ACC112 (cell line): ENCODE results near the gene LCNL1.

Source experiments
- H2AFZ ChIP-seq: fragments of 200-600 bp; sonication (generic); one replicate; pipeline ENCODE4 v1.6.0; 2017; ENCODE audit warnings: antibody characterized with exemption, low read length; ENCODE audit not compliant: unreplicated experiment
- H3K27ac ChIP-seq: fragments of 200-600 bp; sonication (generic); 2 replicates; pipeline ENCODE4 v1.5.1; 2014; ENCODE audit warnings: low read depth, mild to moderate bottlenecking, antibody characterized with exemption, low read length, moderate library complexity
- H3K27me3 ChIP-seq: fragments of 200-600 bp; sonication (generic); 2 replicates; pipeline ENCODE4 v1.6.1; 2014; ENCODE audit warnings: mild to moderate bottlenecking, antibody characterized with exemption, low read length, moderate library complexity, mixed read lengths; ENCODE audit not compliant: insufficient read depth
- H3K36me3 ChIP-seq: fragments of 200-600 bp; sonication (generic); 2 replicates; pipeline ENCODE4 v1.6.1; 2016; ENCODE audit warnings: mild to moderate bottlenecking, antibody characterized with exemption, low read length, moderate library complexity, mixed read lengths; ENCODE audit not compliant: insufficient read depth
- H3K4me1 ChIP-seq: fragments of 200-600 bp; sonication (generic); one replicate; pipeline ENCODE4 v1.6.1; 2016; ENCODE audit warnings: low read length, mixed read lengths; ENCODE audit not compliant: insufficient read depth, unreplicated experiment, control insufficient read depth
- H3K4me3 ChIP-seq: fragments of 200-600 bp; sonication (generic); 2 replicates; pipeline ENCODE4 v1.5.1; 2014; ENCODE audit warnings: mild to moderate bottlenecking, low read depth, low read length
- H3K79me2 ChIP-seq: fragments of 200-600 bp; sonication (generic); one replicate; pipeline ENCODE4 v1.6.0; 2016; ENCODE audit warnings: low read length; ENCODE audit not compliant: control insufficient read depth, unreplicated experiment, insufficient read depth

Gene LCNL1

DNA sequence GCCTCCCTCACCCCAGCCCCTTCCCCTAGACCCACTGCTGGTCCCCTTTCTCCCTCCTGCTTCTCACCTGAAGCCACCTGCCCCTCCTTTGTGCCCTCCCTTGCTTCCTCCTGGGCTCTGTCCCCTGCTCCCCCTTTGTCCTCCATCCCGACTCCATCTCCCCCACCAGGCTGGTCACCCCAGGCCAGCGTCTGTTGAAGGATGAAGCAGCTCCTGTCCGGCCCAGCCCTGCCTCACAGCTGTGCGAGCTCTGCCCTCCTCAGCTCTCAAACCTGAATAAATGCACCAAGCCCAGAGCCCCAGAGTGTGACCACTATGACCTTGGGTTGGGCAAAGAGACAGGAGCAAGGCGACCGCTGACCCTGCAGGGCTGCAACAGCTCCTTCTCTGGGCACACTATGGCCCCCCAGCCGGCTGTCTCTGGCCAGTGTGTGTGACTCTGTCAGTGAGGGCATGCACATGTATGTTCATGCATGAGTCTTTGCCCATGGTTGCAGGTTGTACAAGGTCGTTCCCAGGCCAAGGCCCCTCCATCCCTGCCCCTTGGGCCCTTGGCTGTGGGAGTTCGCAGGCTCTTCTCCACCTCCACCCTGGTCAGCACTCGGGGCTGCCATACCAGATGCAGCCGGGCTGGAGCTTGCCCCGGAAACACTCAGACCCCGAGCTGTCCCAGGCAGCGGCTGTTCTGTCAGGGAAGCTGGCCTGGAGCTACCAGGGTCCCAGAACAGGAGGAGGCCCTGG, 27.4 kb upstream of the LCNL1 start:
- no peak overlapping the region for H3K27ac ChIP-seq
- H3K79me2 ChIP-seq, result no peaks in the 10 kb centered on the region
- H2AFZ ChIP-seq, result no peak overlapping the region
- no peaks in the 10 kb centered on the region for H3K27me3 ChIP-seq
- no peaks in the 10 kb centered on the region for H3K36me3 ChIP-seq
- no peak overlapping the region for H3K4me3 ChIP-seq
- no peaks in the 10 kb centered on the region for H3K4me1 ChIP-seq

DNA sequence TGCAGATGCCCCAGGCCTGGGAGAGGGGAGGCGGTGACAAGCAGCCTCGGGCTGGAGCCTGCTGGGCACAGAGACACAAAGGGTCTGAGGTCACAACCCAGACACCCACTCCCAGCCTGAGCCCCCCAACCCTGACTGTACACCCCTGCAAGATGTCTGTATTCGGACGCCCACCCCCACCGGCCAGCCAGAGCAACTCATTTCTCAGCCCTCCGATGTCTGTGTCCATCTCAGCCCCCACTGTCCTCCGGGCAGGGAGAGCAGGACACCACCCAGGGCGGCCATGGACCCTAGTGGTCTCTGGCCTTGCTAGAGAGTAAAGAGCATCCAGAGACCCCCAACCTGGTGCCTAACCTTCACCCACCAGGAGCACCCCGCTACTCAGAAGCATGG, 26.9 kb upstream of the LCNL1 start:
- Histone ChIP-seq H3K4me1 (no peaks in the 10 kb centered on the region), H3K27ac (no peak overlapping the region), H2AFZ (no peak overlapping the region), H3K79me2 (no peaks in the 10 kb centered on the region), H3K27me3 (no peaks in the 10 kb centered on the region), H3K36me3 (no peaks in the 10 kb centered on the region), H3K4me3 (no peak overlapping the region)

DNA sequence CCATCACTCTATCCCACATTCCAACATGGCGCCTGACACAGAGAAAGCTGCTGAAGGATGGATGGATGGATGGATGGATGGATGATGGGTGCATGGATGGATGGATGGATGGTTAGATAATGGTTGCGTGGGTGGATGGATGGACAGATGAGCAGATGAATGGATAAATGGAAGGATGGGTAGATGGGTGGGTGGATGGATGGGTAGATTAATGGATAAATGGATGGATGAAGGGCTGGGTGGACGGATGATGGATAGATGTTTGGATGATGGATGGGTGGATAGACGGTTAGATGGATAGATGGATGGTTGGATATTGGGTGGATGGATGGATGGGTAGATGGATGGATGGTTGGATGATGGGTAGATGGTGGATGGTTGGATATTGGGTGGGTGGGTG, 26.2 kb upstream of the LCNL1 start:
- Histone ChIP-seq H3K79me2 (no peaks in the 10 kb centered on the region), H3K4me3 (no peak overlapping the region), H3K4me1 (no peaks in the 10 kb centered on the region), H3K36me3 (no peaks in the 10 kb centered on the region), H3K27me3 (no peaks in the 10 kb centered on the region), H3K27ac (no peak overlapping the region), H2AFZ (no peak overlapping the region)

DNA sequence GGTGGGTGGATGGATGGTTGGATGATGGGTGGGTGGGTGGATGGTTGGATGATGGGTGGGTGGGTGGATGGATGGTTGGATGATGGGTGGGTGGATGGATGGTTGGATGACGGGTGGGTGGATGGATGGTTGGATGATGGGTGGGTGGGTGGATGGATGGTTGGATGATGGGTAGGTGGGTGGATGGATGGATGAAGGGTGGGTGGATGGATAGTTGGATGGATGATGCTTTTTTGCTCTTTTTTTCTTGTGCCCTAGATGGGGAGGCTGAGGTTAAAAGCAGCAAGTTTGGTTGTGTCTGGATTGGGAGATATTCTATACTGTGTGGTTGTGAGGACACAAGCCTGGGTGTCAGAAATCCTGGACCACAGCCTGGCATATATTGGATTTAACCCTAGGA, 25.3 kb upstream of the LCNL1 start:
- Histone ChIP-seq H2AFZ (no peak overlapping the region), H3K79me2 (no peaks in the 10 kb centered on the region), H3K4me3 (no peak overlapping the region), H3K36me3 (no peaks in the 10 kb centered on the region), H3K27ac (no peak overlapping the region), H3K4me1 (no peaks in the 10 kb centered on the region), H3K27me3 (no peaks in the 10 kb centered on the region)

DNA sequence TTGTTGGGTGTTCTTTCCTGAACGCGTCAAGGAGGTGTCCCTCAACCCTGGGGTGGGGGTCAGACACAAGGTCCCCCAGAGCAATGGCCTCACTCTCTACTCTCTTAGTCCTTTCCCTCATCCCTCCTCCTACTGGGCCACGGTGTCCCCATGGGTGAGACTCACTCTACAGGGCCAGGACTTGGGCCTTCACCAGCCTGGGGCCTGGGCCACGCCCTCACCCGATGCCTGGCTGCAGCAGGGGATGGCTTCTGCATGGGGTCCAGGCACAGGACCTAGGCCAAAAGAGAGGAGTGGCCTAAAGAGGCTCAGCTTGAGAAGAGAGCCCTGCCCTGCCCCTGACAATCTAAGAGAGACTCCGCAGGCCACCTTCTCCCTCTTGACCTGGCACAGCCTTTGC, 24.9 kb upstream of the LCNL1 start:
- Histone ChIP-seq H3K79me2 (no peaks in the 10 kb centered on the region), H3K36me3 (no peaks in the 10 kb centered on the region), H3K27me3 (no peaks in the 10 kb centered on the region), H2AFZ (no peak overlapping the region), H3K4me3 (no peak overlapping the region), H3K4me1 (no peaks in the 10 kb centered on the region), H3K27ac (no peak overlapping the region)

DNA sequence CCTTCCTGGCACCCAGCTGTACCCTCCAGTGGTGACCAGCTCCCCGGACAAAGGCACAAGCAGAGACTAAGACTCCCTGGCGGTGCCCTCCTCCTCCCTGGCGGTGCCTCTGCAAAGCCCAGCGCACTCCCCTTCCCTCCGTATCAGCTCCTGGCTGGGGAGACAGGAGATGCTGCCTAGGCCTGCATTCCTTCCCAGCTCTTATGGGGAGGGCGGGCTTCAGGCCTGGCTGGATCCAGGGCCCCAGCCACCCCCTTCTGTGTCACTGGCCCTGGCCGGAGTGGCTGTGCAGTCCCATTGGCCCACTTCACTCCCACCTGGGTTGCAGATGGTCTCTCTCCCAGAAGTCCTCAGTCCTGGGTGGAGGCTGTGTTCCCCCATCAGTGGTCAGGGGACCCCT, 24.3 kb upstream of the LCNL1 start:
- Histone ChIP-seq H3K4me1 (no peaks in the 10 kb centered on the region), H3K27me3 (no peaks in the 10 kb centered on the region), H2AFZ (no peak overlapping the region), H3K36me3 (no peaks in the 10 kb centered on the region), H3K27ac (no peak overlapping the region), H3K79me2 (no peaks in the 10 kb centered on the region), H3K4me3 (no peak overlapping the region)

DNA sequence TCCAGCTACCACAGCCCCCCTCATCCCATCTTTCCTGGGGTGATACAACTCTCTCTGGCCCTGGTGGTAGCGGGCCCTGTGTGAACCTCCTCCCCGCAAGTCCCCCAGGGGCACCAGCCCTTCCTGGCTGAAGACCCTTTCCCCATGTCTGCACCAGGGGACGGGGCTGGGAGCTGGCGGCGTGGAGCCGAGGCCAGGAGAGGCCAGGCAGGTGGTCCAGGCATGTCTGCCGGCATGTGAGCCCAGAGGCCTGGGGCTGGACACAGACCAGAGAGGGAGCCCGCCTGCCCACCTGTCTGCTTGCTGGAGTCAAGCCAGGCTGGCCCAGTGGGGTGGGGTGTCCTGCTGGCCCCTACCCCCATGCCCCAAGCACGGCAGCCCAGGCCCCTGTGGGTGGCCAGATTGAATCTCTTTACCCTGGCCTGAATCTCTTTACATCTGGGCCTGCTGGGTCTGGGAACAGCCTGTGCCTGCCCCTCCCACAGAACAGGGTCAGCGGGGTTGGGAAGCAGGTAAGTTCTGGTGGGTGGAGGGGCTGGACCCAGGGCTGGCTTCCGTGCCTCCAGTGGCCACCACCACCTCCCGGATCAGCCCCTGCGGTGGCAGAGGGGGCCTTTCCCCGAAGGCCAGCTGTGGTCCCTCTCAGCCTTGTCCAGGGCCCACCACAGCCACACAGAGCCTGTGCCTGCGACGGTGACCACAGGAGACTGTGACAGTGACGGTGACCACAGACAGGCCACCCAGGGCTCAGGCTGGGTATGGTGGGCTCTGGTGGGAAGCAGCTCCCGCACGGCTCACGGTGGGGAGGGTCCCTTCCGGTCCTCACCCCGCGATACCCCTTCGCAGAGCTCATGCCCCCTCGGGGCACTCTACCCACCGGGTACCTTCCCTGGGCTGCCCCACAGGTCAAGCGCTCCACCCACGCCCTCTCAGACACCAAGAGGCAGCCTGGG, 23.6 kb upstream of the LCNL1 start:
- Histone ChIP-seq H3K4me3 (no peak overlapping the region), H2AFZ (no peak overlapping the region), H3K36me3 (no peaks in the 10 kb centered on the region), H3K27ac (no peak overlapping the region), H3K27me3 (no peaks in the 10 kb centered on the region), H3K79me2 (no peaks in the 10 kb centered on the region), H3K4me1 (no peaks in the 10 kb centered on the region)

DNA sequence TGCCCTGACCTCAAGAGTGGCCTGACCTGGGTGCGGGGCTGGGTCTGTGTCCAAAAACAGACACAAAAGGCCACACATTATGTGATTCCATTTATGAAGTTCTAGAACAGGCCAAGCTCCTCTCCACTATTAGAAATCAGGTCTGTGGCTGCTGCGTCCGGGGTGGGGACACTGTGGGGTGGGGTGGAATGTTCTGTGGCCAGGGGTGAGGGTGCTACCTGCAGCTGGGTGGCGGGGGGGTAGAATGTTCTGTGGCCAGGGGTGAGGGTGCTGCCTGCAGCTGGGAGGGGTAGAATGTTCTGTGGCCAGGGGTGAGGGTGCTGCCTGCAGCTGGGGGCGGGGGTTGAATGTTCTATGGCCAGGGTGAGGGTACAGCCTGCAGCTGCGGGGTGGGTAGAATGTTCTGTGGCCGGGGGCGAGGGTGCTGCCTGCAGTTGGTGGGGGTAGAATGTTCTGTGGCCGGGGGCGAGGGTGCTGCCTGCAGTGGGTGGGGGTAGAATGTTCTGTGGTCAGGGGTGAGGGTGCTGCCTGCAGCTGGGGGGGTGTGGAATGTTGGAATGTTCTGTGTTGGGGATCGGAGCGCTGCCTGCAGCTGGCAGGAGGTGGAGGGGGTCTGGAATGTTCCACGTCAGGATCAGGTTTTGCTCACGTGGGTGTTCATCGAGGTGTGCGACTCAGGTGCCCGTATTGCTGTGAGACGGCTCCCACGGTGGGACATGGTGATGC, 22.4 kb upstream of the LCNL1 start:
- Histone ChIP-seq H3K79me2 (no peaks in the 10 kb centered on the region), H3K4me3 (no peak overlapping the region), H3K4me1 (no peaks in the 10 kb centered on the region), H2AFZ (no peak overlapping the region), H3K27me3 (no peaks in the 10 kb centered on the region), H3K36me3 (no peaks in the 10 kb centered on the region), H3K27ac (no peak overlapping the region)

DNA sequence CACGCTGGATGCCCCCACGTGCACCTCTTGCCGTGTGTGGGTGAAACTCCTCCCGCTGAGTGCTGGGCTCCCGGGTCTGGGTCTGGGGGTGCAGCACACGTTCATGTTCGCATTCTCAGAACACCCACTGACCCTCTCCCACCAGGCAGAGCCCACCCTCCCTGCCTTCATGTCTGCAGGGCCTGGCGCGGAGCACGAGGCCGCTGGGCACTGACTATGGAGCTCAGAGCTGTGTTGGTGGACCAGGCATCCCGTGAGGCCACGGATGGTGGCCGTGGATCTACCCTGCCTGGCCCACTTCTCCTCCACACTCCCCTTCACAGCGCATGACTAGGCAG, 21.9 kb upstream of the LCNL1 start:
- Histone ChIP-seq H3K4me1 (peaks cover 2% of the 10 kb centered on the region), H2AFZ (no peak overlapping the region), H3K36me3 (no peaks in the 10 kb centered on the region), H3K4me3 (no peak overlapping the region), H3K27ac (no peak overlapping the region), H3K79me2 (no peaks in the 10 kb centered on the region), H3K27me3 (no peaks in the 10 kb centered on the region)

DNA sequence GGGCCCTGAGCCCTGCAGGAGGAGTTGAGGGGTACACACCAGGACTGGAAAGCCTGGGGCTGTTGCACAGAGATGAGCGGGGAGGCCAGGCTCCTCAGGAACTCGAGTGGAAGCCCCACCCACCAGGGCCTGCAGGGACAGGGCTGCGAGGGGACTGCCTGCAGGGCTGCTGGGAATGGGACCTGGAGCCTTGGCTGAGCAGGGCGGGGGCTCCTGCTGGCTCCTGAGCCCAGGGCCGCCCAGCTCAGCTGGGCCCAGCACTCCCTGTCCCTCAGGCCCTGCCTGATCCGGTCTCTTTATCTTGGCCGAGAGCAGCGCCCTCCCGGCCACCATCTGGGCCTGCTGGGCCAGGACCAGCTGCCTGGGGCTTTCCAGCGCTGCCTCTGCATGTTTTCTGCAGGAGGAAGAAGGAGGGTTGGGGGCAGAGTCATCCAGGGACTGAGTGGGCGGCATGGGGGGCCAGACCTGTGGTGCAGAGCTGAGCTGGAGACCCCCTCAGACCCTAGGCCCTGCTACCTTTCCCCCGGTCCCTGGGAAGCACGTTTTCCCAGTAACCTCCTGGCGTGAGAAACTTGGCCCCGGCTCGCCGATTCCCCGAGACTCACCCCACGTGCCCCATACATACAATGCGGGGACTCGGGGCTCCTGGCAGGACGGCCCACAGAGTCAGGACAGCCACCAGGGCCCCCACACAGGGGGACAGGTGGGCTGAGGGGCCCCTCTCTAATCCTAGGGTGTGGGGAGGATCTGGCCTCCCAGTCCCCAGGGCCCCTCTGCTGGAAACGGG, 21.3 kb upstream of the LCNL1 start:
- Histone ChIP-seq H3K79me2 (no peaks in the 10 kb centered on the region), H3K36me3 (no peaks in the 10 kb centered on the region), H3K27me3 (no peaks in the 10 kb centered on the region), H2AFZ (no peak overlapping the region), H3K27ac (no peak overlapping the region), H3K4me3 (no peak overlapping the region), H3K4me1 (peaks cover 5% of the 10 kb centered on the region)
